Fibroblast of lung (primary cell): ENCODE measurements around the gene SUPT7L. TPM values are rescaled to one million over a fixed set of nuclear protein-coding genes. Genes with fewer than 3 reads are reported as not detected.
A peak's percentile ranks its signal among the peaks of the same experiment; 100 is the strongest.

Experiments used
- DNase-seq, 2 donors: peaks; one replicate each; pipeline versions ENCODE4 v3.0.0 to v3.0.0-alpha.2; 2010; ENCODE audit warnings: low read depth in 2 of 2
- H2AFZ ChIP-seq: 2 replicates; pipeline ENCODE4 v1.5.1; 2012; ENCODE audit warnings: low read length, control low read depth, inconsistent platforms
- H3K27ac ChIP-seq: 2 replicates; pipeline ENCODE4 v1.5.1; 2011; ENCODE audit warnings: low read length, control low read depth; ENCODE audit not compliant: insufficient read depth
- H3K27me3 ChIP-seq: 2 replicates; pipeline ENCODE4 v1.5.1; 2011; ENCODE audit warnings: mild to moderate bottlenecking, low read length; ENCODE audit not compliant: control insufficient read depth, insufficient read depth
- H3K36me3 ChIP-seq: 2 replicates; pipeline ENCODE4 v1.5.1; 2011; ENCODE audit warnings: low read length; ENCODE audit not compliant: control insufficient read depth, insufficient read depth
- H3K4me1 ChIP-seq: 2 replicates; pipeline ENCODE4 v1.5.1; 2011; ENCODE audit warnings: low read length; ENCODE audit not compliant: control insufficient read depth, insufficient read depth; ENCODE audit errors: extremely low read depth
- H3K4me2 ChIP-seq: 2 replicates; pipeline ENCODE4 v1.5.1; 2011; ENCODE audit warnings: low read length, control low read depth; ENCODE audit not compliant: insufficient read depth; ENCODE audit errors: extremely low read depth
- H3K4me3 ChIP-seq, 4 experiments: fragments of 200-600 bp in 1 of 4; sonication (generic) in 1 of 4; replicated peaks in 1 of 4; 2 replicates each; pipeline ENCODE4 v1.5.1; 2011 to 2016; ENCODE audit warnings: low read length in 4 of 4, low read depth in 3 of 4, mild to moderate bottlenecking in 3 of 4, control low read depth in 2 of 4, inconsistent platforms in 1 of 4, mixed read lengths in 1 of 4; ENCODE audit not compliant: insufficient read depth in 1 of 4; ENCODE audit errors: control extremely low read depth in 1 of 4
- H3K79me2 ChIP-seq: 2 replicates; pipeline ENCODE4 v1.5.1; 2012; ENCODE audit warnings: mild to moderate bottlenecking, low read length, inconsistent platforms; ENCODE audit not compliant: control insufficient read depth, insufficient read depth
- H3K9ac ChIP-seq: 2 replicates; pipeline ENCODE4 v1.5.1; 2011; ENCODE audit warnings: mild to moderate bottlenecking, low read length, control low read depth; ENCODE audit not compliant: insufficient read depth
- H3K9me3 ChIP-seq: 2 replicates; pipeline ENCODE4 v1.5.1; 2012; ENCODE audit warnings: low read depth, low read length; ENCODE audit not compliant: control insufficient read depth, insufficient read depth
- H4K20me1 ChIP-seq: 2 replicates; pipeline ENCODE4 v1.5.1; 2011; ENCODE audit warnings: low read length; ENCODE audit not compliant: control insufficient read depth, insufficient read depth; ENCODE audit errors: extremely low read depth
- CTCF ChIP-seq, 2 donors: IDR thresholded peaks in 1 of 2; conservative IDR thresholded peaks in 1 of 2; 1 replicate in 1 of 2; 2 replicates in 1 of 2; pipeline ENCODE4 v1.5.1; 2011 to 2012; ENCODE audit warnings: low read length in 2 of 2, control low read depth in 1 of 2, inconsistent platforms in 1 of 2, low read depth in 1 of 2, mild to moderate bottlenecking in 1 of 2
- EZH2 ChIP-seq: IDR thresholded peaks from 2 replicates; pipeline ENCODE4 v1.5.1; 2012; ENCODE audit warnings: low read length, control low read depth, mild to moderate bottlenecking; ENCODE audit errors: missing control alignments
- polyA plus RNA-seq, 2 donors: library from polyadenylated mRNA; depleted of rRNA in 1 of 2; stranded (reverse) in 1 of 2; unstranded in 1 of 2; fragments of >200 nt; gene quantifications; 2 replicates each; pipeline ENCODE4 v1.2.1, GENCODE V29; 2011 to 2012; ENCODE audit warnings: missing spikeins in 1 of 2
- total RNA-seq: library from RNA; depleted of rRNA; stranded (reverse); fragments of >200 nt; gene quantifications from 2 replicates; pipeline ENCODE4 v1.2.1, GENCODE V29; 2014

Gene SUPT7L
- total and polyA plus RNA-seq, 2 donors (not counting 1 experiment from before 2014, with no cell fraction given), result 27.2 to 29.9 TPM

- no peak for TF ChIP-seq EZH2
- no peak for TF ChIP-seq CTCF (conservative IDR thresholded peaks at IDR 0.05 in 1 of 2, IDR thresholded peaks at IDR 0.05 in 1 of 2; ENCODE audit: low read depth in 1 of 2, low read length in 2 of 2)
- H3K9me3 ChIP-seq, result no peaks in the 10 kb centered on the region
- H2AFZ ChIP-seq, result no peak overlapping the region
- H4K20me1 ChIP-seq, result no peaks in the 10 kb centered on the region
- no peak overlapping the region for H3K9ac ChIP-seq
- H3K4me3 ChIP-seq, result no peak overlapping the region
- H3K79me2 ChIP-seq, result no peaks in the 10 kb centered on the region
- H3K4me2 ChIP-seq, result no peak overlapping the region
- H3K4me1 ChIP-seq, result peaks cover 12% of the 10 kb centered on the region
- no peaks in the 10 kb centered on the region for H3K27me3 ChIP-seq
- H3K27ac ChIP-seq, result no peak overlapping the region
- no peaks in the 10 kb centered on the region for H3K36me3 ChIP-seq
- no peak for DNase-seq
Observed at GRCh38 chr2:27709326-27709725, 45.9 kb upstream of the SUPT7L start.

- Histone ChIP-seq H2AFZ (no peak overlapping the region), H3K79me2 (no peaks in the 10 kb centered on the region), H3K9me3 (no peaks in the 10 kb centered on the region), H3K4me3 (no peak overlapping the region), H3K27me3 (no peaks in the 10 kb centered on the region), H3K27ac (no peak overlapping the region), H3K4me1 (peaks cover 12% of the 10 kb centered on the region), H3K36me3 (no peaks in the 10 kb centered on the region), H3K9ac (no peak overlapping the region), H3K4me2 (no peak overlapping the region), H4K20me1 (no peaks in the 10 kb centered on the region)
- TF ChIP-seq CTCF (conservative IDR thresholded peaks at IDR 0.05 in 1 of 2, IDR thresholded peaks at IDR 0.05 in 1 of 2; ENCODE audit: low read depth in 1 of 2, low read length in 2 of 2), result no peak
- TF ChIP-seq EZH2, result no peak
- DNase-seq, result peak in 1 of 2 donors; percentile 68
Observed at GRCh38 chr2:27708666-27709065, 45.3 kb upstream of the SUPT7L start.

- no peak overlapping the region for H2AFZ ChIP-seq
- no peak overlapping the region for H3K9ac ChIP-seq
- no peak overlapping the region for H3K4me2 ChIP-seq
- no peak for DNase-seq
- no peak overlapping the region for H3K27ac ChIP-seq
- no peaks in the 10 kb centered on the region for H3K27me3 ChIP-seq
- no peaks in the 10 kb centered on the region for H4K20me1 ChIP-seq
- H3K79me2 ChIP-seq, result no peaks in the 10 kb centered on the region
- H3K4me3 ChIP-seq, result no peak overlapping the region
- no peaks in the 10 kb centered on the region for H3K36me3 ChIP-seq
- peaks cover 15% of the 10 kb centered on the region for H3K4me1 ChIP-seq
- TF ChIP-seq CTCF (conservative IDR thresholded peaks at IDR 0.05 in 1 of 2, IDR thresholded peaks at IDR 0.05 in 1 of 2; ENCODE audit: low read depth in 1 of 2, low read length in 2 of 2) (no peak), EZH2 (no peak)
- no peaks in the 10 kb centered on the region for H3K9me3 ChIP-seq
Observed at GRCh38 chr2:27708257-27708654, 44.8 kb upstream of the SUPT7L start.
